ENCODE data around the gene CACNA1C.

The CACNA1C gene

DNA sequence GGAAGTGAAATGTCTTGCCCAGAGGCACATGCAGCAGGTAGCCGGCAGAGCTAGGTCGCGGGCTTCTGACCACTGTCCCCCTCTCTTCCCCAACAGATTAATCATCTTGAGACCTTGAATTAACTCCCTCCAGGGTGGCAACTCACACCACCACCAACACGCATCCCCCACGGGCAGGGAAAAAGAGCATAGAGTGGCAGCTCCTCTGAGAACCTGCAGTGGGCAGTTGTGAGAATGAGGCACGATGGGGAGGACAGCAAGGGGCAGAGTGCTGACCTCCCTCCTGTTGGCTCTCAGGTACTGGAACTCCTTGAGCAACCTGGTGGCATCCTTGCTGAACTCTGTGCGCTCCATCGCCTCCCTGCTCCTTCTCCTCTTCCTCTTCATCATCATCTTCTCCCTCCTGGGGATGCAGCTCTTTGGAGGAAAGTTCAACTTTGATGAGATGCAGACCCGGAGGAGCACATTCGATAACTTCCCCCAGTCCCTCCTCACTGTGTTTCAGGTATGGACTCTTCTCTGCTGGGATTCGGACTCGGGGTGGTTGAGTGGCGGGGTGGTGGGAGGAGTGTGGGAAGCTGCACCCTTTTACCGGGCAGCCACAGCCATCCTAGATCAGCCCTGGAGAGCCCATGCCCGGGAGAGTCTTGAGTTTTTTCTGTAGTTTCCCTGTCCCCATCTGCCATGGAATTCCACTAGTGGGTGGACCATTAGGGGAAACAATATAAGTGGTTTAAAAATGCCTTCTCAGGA lies 528.7 kb downstream of the CACNA1C start:
- no peak for DNase-seq

DNA sequence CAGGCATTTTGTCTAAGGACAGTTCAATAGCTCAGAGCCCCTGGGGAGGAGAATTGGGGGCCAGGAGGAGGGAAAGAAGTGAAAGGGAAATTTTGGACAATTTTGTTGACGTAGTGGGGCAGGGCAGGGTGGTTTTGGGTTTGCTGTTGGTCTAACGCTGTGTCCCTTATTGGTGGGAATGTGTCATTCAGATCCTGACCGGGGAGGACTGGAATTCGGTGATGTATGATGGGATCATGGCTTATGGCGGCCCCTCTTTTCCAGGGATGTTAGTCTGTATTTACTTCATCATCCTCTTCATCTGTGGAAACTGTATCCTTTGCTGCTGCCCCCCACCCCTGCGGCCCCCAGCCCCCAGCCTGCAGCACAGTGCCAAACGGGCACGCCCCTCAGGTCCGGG lies 529.8 kb downstream of the CACNA1C start:
- DNase-seq = no peak

DNA sequence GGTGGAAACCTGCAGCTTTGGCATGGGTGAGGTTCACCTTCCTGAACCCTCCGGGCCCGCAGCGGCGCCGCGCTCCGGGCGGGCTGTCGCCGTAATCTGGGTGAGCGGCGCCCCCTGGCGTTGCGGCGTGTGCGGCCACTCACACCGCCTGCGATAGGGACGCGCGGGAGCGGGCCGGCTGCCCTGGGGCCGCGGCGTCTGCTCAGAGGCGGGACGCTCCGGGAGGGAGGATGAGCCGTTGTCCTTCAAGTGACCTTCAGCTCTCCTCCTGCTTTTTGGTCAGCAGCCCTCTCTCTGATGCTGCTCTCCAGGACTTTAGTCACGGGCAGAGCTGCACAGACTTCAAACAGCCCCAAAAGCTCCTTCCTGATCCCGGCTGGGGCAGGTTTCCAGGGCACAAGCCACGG lies 530.3 kb downstream of the CACNA1C start:
- no peak for DNase-seq

DNA sequence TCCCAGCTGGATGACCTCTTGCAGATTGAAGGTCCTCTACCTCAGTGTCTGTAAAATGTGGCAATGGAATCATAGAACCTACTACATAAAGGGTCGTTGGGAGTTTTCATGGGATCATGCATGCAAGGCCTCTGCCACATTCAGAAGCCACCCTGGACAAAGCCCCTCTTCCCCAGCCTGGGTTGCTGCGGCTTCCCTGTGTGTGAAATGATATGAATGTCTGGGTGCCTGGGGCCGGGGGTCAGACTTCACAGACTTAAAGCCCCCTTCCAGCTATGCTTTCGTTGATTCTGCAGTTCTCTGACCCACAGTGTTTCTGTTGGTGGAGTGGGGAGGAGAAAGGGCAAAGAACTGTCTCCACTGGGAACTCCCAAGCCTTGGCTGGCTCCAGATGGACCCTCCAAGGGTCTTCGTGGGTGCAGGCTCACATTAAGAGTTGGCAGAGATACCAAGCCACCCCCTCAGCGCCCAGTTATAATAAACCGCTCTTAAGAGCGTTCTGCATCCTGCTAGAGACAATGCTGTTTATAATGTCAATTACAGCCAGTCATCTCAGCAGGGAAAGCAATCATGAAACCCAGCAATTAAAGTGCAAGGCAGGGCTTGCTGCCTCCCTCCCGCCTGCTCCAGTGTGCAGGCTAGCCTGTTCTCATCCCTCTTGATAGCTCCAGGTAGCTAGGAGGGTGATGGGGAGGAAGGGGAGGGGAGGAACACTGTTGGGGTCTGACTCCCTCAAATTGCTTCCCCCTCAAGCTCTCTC lies 531.0 kb downstream of the CACNA1C start:
- DNase-seq = no peak

DNA sequence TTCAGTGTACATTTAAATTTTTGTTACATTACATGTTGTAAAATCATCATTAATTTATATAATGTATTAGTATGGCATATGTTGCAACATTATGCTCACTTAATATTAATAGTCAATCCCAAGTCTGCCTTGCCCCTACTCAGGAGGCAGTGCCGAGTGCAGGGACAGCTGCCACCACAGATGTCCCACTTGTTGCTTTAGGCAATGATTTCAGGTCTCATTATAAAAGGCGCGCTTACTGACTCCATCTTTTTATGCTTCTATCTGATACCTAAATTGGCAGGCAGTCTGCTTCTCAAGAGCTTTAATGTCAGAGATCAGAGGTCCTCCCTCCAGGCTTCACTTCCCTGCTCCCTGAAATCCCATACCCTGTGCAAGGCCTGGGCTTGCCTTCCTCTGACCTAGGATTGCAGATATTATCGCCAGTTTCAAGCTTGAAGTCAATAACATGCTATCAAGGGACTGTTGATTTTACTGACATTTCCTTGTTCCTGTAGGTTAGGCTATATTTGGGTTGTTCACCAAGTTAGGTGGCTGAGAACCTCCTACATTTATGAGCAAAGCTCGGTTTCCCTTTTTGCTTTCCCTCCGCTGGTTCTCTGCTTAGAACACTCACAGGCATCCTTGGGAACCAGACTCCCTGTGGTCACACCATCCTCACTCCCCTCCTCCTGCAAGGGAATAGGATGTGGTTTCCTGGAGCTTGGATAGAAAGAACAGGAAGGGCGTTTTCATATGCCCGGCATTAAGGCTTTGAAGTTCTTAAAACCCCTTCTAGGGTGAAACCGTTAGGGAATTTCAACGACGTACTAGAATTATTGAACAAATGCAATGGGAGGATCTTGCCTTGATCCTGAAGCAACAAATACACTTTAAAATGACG lies 533.6 kb downstream of the CACNA1C start:
- DNase-seq = no peak

DNA sequence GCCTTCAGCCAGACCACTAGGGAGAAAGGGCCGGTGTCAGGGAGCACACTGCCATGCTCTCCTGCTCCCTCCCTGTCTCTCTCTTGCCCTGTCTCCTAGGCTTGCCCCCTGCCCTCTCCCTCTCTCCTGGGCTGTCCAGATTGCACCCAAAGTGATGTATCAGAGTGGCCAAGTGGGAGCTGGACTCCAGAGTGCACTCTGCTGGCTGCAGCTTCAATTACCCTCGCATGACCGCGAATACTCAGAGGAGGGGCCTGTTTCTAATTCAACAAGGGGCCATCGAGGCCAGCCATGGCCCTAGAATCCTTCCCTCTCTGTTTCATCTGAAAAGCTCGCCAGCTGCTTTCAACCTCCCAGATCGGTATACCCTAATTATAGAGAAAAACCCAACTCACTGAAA lies 535.6 kb downstream of the CACNA1C start:
- no peak for DNase-seq

DNA sequence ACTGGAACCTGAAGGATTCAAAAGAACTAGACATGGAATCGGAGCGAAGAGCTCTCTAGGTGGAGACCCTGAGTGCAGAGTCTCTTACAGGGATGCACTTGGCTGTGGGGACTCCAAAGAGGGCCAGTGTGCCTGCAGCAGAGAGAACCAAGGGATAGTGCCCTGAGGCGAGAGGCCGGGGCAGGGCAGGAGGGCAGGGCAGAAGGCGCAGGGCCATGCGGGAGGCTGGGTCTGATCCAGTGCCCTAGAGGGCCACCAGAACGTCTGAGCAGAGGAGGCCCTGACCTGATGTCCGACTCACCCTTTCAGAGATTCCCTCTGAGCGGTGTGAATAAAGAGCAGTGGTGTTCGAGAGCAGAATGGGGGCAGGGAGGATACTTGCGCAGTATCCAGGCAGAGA lies 536.6 kb downstream of the CACNA1C start:
- DNase-seq = no peak

- no peak for DNase-seq
Measured at GRCh38 chr12:2593045-2593444, 540.3 kb downstream of the CACNA1C start.

DNA sequence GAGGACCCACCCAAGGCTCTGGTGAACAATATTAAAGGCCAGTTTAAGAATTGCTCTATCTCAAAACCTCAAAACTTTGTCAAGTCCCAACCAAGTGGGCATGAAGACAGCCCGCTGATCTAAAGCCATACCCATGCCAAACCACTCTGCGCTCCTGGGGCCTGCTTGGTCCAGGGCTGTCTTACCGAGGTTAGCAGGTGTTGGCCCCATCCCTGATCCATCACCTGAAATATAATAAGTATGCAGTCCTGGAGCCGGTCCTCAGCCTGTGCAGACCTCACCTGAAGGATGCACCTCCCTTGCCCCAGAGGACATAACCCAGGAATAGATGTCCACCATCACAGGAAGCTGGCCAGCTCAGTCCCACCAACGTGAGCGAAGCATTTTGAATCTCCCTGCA lies 543.7 kb downstream of the CACNA1C start:
- no peak for DNase-seq

DNA sequence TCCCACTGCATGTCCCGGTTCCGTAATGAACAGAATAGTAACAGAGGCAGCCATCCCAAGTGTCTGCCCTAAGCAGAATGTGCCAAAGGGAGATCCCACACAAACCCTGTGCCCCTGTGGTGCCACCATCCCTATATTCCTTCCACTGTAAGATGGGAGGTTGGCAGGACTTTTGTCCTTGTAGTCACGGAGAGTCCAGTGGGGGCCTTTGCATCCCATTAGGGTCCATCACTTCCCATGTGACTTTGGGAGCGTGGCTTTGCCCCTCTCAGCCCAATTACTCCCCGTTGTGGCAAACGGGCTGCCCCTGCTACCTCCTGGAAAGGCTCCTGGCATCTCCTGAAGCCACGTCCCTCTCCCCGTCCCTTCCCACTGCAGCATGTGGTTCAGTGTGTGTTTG lies 552.5 kb downstream of the CACNA1C start:
- DNase-seq = no peak

- no peak for DNase-seq
Measured at GRCh38 chr12:2606186-2606910, 553.6 kb downstream of the CACNA1C start.

DNA sequence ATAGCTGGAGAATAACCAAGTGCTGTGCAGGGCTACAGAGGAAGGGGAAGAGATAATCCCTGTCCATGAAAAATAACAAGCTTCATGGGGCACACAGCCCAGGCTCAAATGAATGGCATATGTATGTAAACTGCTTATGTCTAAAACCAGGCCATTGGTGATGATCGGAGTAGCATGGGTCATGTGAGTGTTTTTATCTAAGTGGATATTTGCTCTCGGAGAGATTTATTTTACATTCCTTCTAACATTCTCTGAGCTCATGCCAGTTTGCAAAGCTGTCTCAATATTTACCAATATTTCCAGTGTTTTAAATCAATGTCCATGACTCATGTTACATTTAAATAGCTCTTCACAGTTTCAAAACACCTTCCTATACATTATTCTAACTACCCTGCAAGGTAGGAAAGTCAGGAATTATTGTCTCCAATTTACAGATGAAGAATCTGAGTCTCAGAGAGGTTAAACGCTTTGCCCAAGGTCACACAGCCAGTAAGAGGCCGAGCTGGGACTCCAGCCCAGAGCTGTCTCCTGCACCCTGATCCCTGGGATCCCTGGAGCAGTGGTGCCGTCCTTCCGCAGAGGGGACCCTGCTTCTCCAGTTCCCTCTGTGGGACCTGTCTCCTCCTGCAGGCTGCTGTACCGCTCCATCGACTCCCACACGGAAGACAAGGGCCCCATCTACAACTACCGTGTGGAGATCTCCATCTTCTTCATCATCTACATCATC lies 555.3 kb downstream of the CACNA1C start:
- no peak for DNase-seq

DNA sequence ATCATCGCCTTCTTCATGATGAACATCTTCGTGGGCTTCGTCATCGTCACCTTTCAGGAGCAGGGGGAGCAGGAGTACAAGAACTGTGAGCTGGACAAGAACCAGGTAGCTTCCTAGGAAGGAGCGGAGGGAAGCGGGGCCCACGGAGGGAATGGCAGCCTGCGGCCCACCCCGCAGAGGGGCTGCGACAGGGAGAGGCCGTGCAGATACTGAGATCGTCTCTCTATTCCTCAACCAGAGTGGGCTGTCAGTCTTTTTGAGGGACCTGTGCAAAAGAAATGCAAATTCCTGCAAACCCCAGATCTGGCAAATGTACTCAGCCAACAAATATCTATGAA lies 555.8 kb downstream of the CACNA1C start:
- no peak for DNase-seq

DNA sequence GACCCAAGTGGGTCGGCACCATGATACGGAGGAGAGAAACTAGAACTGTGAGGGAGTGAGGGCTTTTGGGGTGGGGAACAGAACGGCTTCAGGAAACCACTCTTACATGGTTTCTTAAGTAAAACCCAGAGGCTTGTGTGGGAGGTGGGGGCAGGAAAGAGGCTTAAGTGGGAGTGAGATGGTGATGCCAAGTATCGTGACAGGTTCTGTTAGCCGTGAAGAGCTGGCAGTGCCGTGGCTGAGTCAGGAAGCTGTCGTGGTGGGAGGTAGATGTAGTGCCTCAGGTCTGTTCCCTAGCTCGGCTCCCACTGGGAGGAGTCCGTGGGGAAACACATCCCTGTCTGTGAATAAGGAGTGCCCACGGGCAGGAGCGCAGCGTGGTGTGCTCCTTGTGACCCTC lies 556.2 kb downstream of the CACNA1C start:
- no peak for DNase-seq

- DNase-seq = no peak
Measured at GRCh38 chr12:2610358-2610757, 557.6 kb downstream of the CACNA1C start.

DNA sequence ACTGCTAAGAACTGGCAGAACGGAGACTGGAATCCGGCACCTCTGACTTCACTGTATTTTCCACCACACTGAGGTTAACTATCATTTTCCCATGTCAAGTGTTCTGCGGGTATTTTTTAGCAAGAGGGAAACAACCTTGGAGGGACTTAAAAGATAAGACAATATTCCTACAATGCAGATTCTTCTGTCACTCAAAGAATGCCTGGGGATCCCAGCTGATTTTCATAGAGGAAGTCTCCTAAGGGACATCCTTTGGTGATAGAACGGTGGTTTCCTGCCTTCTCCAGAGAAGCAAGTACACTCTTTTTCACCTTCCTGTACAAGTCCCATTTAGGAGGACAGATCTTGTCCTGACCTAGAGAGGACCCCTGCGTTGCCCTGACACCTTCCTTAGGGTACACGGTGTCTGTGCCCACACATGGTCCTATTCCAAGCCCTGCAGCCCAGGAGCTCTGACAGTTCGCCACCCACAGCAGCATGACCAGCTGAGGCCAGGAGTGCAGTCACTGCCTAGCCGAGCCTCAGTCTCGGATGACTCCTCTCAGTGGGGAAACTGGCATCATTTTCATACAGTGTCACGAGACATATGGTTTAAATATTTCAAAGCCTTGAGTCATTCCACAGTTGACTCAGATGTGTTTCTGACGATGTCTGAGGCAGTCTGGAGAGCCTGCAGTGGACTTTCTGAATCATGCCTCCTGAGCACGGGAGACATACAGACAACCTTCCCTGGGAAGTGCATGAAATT lies 560.7 kb downstream of the CACNA1C start:
- no peak for DNase-seq

- DNase-seq = no peak
Measured at GRCh38 chr12:2614341-2614740, 561.6 kb downstream of the CACNA1C start.

DNA sequence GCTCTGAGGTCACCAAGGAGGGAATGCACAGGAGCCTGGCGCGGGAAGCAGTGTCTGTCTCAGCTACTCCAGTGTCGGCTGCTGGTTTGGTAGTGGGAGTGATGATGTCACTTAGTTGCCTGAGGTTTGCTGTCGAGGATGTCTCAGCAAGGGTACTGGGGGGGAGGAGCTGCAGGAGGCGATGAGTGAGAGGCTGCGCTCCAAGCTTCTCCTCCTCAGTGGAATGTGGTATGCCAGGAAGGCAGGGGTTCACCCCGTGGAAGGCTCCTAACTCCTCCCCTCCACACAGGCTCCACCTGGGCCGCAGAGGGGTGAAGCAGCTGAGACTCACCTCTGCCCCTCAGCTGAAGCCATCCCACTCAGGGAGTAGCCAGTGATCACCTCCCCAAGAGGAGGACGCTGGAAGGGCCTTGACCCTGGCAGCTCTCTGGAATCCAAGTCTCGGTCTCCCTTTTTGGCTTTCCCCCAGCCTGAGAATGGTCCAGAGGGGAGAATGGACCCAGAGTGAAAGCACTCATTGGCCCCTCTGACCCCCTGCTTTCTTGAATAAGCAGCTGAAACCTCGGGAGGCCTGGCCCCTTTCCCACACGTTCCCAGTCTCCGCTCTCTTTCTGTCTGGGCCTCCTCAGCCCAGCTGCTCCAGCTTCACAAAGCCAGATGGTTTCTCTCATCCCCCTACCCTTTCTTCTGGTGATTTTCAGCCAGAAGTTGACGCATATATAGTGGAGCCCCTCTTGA lies 563.0 kb downstream of the CACNA1C start:
- DNase-seq = no peak

DNA sequence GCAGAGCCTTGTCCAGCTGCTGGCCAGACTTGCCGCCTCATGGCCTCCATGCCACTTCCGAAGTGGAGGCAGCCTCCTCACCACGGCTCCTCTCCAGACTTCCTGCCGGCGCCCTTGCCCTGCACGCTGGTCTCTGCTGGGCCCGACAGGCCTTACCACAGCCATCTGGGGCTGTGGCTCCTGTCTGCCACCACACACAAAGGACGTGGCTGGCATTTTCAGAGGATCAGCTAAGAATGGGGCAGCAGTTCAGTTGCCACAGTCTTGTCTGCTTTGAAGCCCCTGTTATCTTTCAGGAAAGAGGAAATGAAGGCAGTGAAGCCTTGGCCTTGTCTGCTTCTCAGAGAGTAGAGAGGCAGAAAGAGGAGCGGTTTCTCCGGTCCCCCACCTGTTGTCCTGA lies 564.0 kb downstream of the CACNA1C start:
- no peak for DNase-seq

DNA sequence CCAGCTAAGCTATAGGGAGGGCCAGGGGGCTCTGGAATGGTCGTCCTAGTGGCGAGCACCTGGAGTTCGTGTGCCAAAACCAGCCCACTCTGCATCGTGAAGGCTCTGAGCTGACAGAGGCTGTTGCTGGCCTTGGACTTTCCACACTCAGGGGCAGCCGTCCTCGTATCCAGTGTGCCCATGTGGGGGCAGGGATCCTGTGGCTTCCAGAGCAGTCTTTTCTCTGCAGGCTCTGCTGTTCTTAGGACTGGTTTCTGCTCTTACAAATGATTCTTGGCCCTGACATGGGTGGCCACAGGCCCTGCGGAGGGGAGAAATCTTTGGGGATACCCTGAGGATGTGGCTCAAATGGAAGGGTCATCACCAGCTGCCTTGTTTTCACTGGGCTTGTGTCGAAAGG lies 564.6 kb downstream of the CACNA1C start:
- DNase-seq = no peak

Data from DMS79 (cell line).